ENCODE measurements around the gene TENT4B.
"Not testable (repeated sequence)": the region's sequence is repeated elsewhere in the genome, so short reads cannot be mapped to it uniquely, and the experiment has no call there.

TENT4B gene

GRCh38 chr16:50121721-50122445 is 31.2 kb upstream of the TENT4B start:
- Histone ChIP-seq H3K4me1 (no peaks in the 10 kb centered on the region), H3K27ac (no peak overlapping the region), H3K36me3 (no peaks in the 10 kb centered on the region), H3K9me3 (no peaks in the 10 kb centered on the region), H3K27me3 (no peaks in the 10 kb centered on the region), H3K4me3 (no peak overlapping the region)
- no peak for TF ChIP-seq CTCF (IDR thresholded peaks at IDR 0.05)
- intact Hi-C loops (cut with DNase I; ENCODE audit: low total_unique reads) = no loop called here
- no peak for DNase-seq

GRCh38 chr16:50123417-50123816 is 29.7 kb upstream of the TENT4B start:
- no peak overlapping the region for H3K4me3 ChIP-seq
- intact Hi-C loops (cut with DNase I; ENCODE audit: low total_unique reads) = no loop called here
- H3K9me3 ChIP-seq = no peaks in the 10 kb centered on the region
- H3K4me1 ChIP-seq = no peaks in the 10 kb centered on the region
- no peak overlapping the region for H3K27ac ChIP-seq
- no peak for DNase-seq
- TF ChIP-seq CTCF (IDR thresholded peaks at IDR 0.05) = no peak
- H3K36me3 ChIP-seq = no peaks in the 10 kb centered on the region
- no peaks in the 10 kb centered on the region for H3K27me3 ChIP-seq

- Histone ChIP-seq H3K9me3 (no peaks in the 10 kb centered on the region), H3K27me3 (no peaks in the 10 kb centered on the region), H3K4me3 (no peak overlapping the region), H3K4me1 (no peaks in the 10 kb centered on the region), H3K27ac (no peak overlapping the region), H3K36me3 (no peaks in the 10 kb centered on the region)
- DNase-seq = no peak
- no peak for TF ChIP-seq CTCF (IDR thresholded peaks at IDR 0.05)
- intact Hi-C loops (cut with DNase I; ENCODE audit: low total_unique reads) = no loop called here
These were observed 28.3 kb upstream of the TENT4B start for GRCh38 chr16:50124769-50125168.

- no peak for TF ChIP-seq CTCF (IDR thresholded peaks at IDR 0.05)
- no peak overlapping the region for H3K27ac ChIP-seq
- no peak for DNase-seq
These were observed 26.9 kb upstream of the TENT4B start for GRCh38 chr16:50126183-50126582.

GRCh38 chr16:50132571-50132970 is 20.5 kb upstream of the TENT4B start:
- H3K9me3 ChIP-seq; H3K27me3 ChIP-seq; DNase-seq; H3K27ac ChIP-seq; H3K4me3 ChIP-seq; H3K36me3 ChIP-seq; intact Hi-C loops (cut with DNase I; ENCODE audit: low total_unique reads); H3K4me1 ChIP-seq: not testable (repeated sequence)

More at GRCh38 chr16:50126183-50126582, 26.9 kb upstream of the TENT4B start:
- Histone ChIP-seq H3K27me3 (no peaks in the 10 kb centered on the region), H3K9me3 (no peaks in the 10 kb centered on the region), H3K4me3 (no peak overlapping the region), H3K4me1 (no peaks in the 10 kb centered on the region), H3K36me3 (no peaks in the 10 kb centered on the region)
- intact Hi-C loops (cut with DNase I; ENCODE audit: low total_unique reads) = no loop called here

GRCh38 chr16:50133214-50133613 is 19.9 kb upstream of the TENT4B start:
- intact Hi-C loops (cut with DNase I; ENCODE audit: low total_unique reads) = no loop called here
- no peaks in the 10 kb centered on the region for H3K27me3 ChIP-seq
- no peak for TF ChIP-seq CTCF (IDR thresholded peaks at IDR 0.05)

More at GRCh38 chr16:50133214-50133613, 19.9 kb upstream of the TENT4B start:
- H3K9me3 ChIP-seq = no peaks in the 10 kb centered on the region
- no peaks in the 10 kb centered on the region for H3K36me3 ChIP-seq
- H3K27ac ChIP-seq = no peak overlapping the region
- DNase-seq = no peak
- H3K4me3 ChIP-seq = no peak overlapping the region
- H3K4me1 ChIP-seq = no peaks in the 10 kb centered on the region
